ENCODE results near the gene PRLR. TPM values are rescaled to one million over a fixed set of nuclear protein-coding genes. Genes with fewer than 3 reads are reported as not detected.

PRLR gene
- total RNA-seq, 1 experiment from 2014 or later: 2.5 TPM

DNA sequence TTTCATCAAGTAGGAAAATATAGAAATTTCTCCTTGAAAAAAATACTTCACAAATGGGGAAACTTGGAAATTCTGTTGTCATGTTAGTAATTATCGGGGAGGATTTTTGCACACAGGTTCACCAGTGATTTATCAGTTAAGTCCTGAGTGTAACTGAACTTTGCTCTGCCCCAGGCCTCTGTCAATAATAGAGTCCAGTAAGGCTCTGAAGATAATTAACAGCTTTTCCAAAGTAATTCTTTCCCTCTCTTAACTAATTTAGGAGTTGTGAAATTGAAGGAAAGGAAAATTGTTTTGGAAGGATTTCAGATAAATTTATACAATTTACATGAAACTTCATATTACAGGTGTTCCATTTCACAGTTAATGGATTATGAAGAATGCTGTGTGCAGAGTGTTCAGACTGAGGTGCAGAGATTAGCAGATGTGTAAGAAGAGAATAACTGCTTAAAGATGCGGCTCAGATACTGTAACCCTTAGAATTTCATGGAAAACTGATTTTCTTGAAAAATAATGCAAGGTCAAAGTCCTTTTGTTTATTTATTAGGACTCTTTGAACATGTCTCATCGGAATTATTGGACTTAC, 179.7 kb downstream of the PRLR start:
- Histone ChIP-seq H2AFZ (ENCODE audit: low read length) (no peak overlapping the region), H3K56ac (ENCODE audit: insufficient read length, low read depth, low read length) (no peak overlapping the region), H3K14ac (ENCODE audit: insufficient read depth, low read length) (no peak overlapping the region), H2BK12ac (ENCODE audit: insufficient read length, low read depth, low read length) (no peak overlapping the region), H3K23me2 (ENCODE audit: insufficient read length, low read depth, low read length, poor library complexity, severe bottlenecking) (no peaks in the 10 kb centered on the region), H2BK120ac (ENCODE audit: low read depth, low read length, poor library complexity, severe bottlenecking) (no peak overlapping the region), H3K79me1 (ENCODE audit: insufficient read depth, low read depth, low read length, poor library complexity, severe bottlenecking) (no peaks in the 10 kb centered on the region), H4K5ac (ENCODE audit: insufficient read length, low read depth, low read length) (no peak overlapping the region), H2BK15ac (ENCODE audit: low read depth, low read length) (no peak overlapping the region), H3K4me1 (ENCODE audit: insufficient read depth, low read length) (no peaks in the 10 kb centered on the region), H4K91ac (ENCODE audit: insufficient read length, low read depth, low read length) (no peak overlapping the region), H3K79me2 (ENCODE audit: insufficient read depth, low read length) (no peaks in the 10 kb centered on the region), H4K20me1 (ENCODE audit: control insufficient read depth, insufficient read depth, insufficient read length) (no peaks in the 10 kb centered on the region), H3K4me2 (ENCODE audit: insufficient read depth, insufficient read length, low read length) (no peak overlapping the region), H3K18ac (ENCODE audit: insufficient read length, low read depth, low read length) (no peak overlapping the region), H3K9me3 (ENCODE audit: control insufficient read depth, low read depth, low read length) (no peaks in the 10 kb centered on the region), H2BK5ac (ENCODE audit: insufficient read length, low read length) (no peak overlapping the region), H3K27ac (ENCODE audit: insufficient read length, low read depth, low read length) (no peak overlapping the region), H3K23ac (ENCODE audit: insufficient read length, low read depth, low read length) (no peak overlapping the region), H3K4ac (ENCODE audit: low read depth, low read length) (no peak overlapping the region), H4K8ac (replicated peaks; ENCODE audit: insufficient read length, low read depth, low read length) (no peak overlapping the region), H2AK5ac (ENCODE audit: insufficient read length, low read length) (no peak overlapping the region), H3K9ac (ENCODE audit: extremely low read depth, insufficient read length, low read length) (no peak overlapping the region), H2BK20ac (ENCODE audit: low read depth, low read length, poor library complexity, severe bottlenecking) (no peak overlapping the region), H3T11ph (ENCODE audit: low read length) (no peak overlapping the region), H3K27me3 (ENCODE audit: insufficient read depth, low read length) (no peaks in the 10 kb centered on the region)
- Mint-ChIP-seq H3K9me3 (no peaks in the 10 kb centered on the region), H3K4me1 (peaks cover 4 to 11% of the 10 kb centered on the region in 2 experiments; a peak in 3 of 4 replicates), H3K27ac (no peak overlapping the region), H3K36me3 (ENCODE audit: insufficient read depth in 1 of 3, low read depth in 3 of 3) (no peaks in the 10 kb centered on the region), H3K27me3 (ENCODE audit: low read depth) (no peaks in the 10 kb centered on the region), H3K4me3 (no peak overlapping the region)
- no CpG with 5 or more reads among the region's 3 CpGs for WGBS (ENCODE audit: extremely low coverage, insufficient read length, low lambda C conversion rate)
- no peak for DNase-seq
- TF ChIP-seq, protein P1, sequence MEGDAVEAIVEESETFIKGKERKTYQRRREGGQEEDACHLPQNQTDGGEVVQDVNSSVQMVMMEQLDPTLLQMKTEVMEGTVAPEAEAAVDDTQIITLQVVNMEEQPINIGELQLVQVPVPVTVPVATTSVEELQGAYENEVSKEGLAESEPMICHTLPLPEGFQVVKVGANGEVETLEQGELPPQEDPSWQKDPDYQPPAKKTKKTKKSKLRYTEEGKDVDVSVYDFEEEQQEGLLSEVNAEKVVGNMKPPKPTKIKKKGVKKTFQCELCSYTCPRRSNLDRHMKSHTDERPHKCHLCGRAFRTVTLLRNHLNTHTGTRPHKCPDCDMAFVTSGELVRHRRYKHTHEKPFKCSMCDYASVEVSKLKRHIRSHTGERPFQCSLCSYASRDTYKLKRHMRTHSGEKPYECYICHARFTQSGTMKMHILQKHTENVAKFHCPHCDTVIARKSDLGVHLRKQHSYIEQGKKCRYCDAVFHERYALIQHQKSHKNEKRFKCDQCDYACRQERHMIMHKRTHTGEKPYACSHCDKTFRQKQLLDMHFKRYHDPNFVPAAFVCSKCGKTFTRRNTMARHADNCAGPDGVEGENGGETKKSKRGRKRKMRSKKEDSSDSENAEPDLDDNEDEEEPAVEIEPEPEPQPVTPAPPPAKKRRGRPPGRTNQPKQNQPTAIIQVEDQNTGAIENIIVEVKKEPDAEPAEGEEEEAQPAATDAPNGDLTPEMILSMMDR (conservative IDR thresholded peaks at IDR 0.05): no peak
